Tibial nerve (tissue), 4 donors: ENCODE results near the gene ANGPTL2. TPM values are rescaled to one million over a fixed set of nuclear protein-coding genes. Genes with fewer than 3 reads are reported as not detected.

Source experiments
- DNase-seq, 2 donors: peaks; one replicate each; pipeline ENCODE4 v3.0.0-alpha.2; 2019; ENCODE audit warnings: low spot score in 2 of 2
- H3K27ac ChIP-seq, 4 donors: fragments of 200-600 bp; sonication (generic) in 3 of 4; one replicate each; pipeline ENCODE4 v1.5.1; 2017 to 2019; ENCODE audit warnings: mild to moderate bottlenecking in 1 of 4
- H3K27me3 ChIP-seq, 2 donors: fragments of 200-600 bp; sonication (generic) in 1 of 2; one replicate each; pipeline versions ENCODE4 v1.5.1 to v1.6.0; 2017 to 2019
- H3K36me3 ChIP-seq, 3 donors: fragments of 200-600 bp; sonication (generic); one replicate each; pipeline ENCODE4 v1.5.1; 2018 to 2019
- H3K4me1 ChIP-seq, 4 donors: fragments of 200-600 bp; sonication (generic) in 3 of 4; one replicate each; pipeline ENCODE4 v1.5.1; 2017 to 2019
- H3K4me3 ChIP-seq, 4 donors: fragments of 200-600 bp; sonication (generic) in 3 of 4; one replicate each; pipeline ENCODE4 v1.5.1; 2017 to 2019; ENCODE audit warnings: mild to moderate bottlenecking in 1 of 4, moderate library complexity in 1 of 4
- H3K9me3 ChIP-seq, 4 donors: fragments of 200-600 bp; sonication (generic) in 3 of 4; one replicate each; pipeline ENCODE4 v1.5.1; 2017 to 2019
- EP300 ChIP-seq, 2 donors: sonication (generic); formaldehyde crosslinking; IDR thresholded peaks; one replicate each; pipeline ENCODE4 v1.6.1; 2017; ENCODE audit warnings: antibody characterized with exemption in 2 of 2, mild to moderate bottlenecking in 1 of 2
- POLR2A ChIP-seq, 2 donors: fragments of 450-650 bp; IDR thresholded peaks; one replicate each; pipeline ENCODE4 v1.6.1; 2017; ENCODE audit warnings: antibody characterized with exemption in 2 of 2, mild to moderate bottlenecking in 2 of 2, moderate library complexity in 2 of 2
- WGBS, 2 donors: methylation state at CpG; one replicate each; pipeline ENCODE4 v1.1.5; 2018; 5-methylcytosine and 5-hydroxymethylcytosine counted together
- total RNA-seq, 4 donors: library from RNA; depleted of rRNA; stranded (reverse); fragments of >200 nt; gene quantifications; one replicate each; pipeline ENCODE4 v1.1.0, GENCODE V29; 2016
- TF ChIP-seq, protein P1 (sequence below), 5 experiments: fragments of 200-600 bp in 3 of 5; fragments of 450-650 bp in 2 of 5; sonication (generic) in 3 of 5; IDR thresholded peaks; one replicate each; pipeline ENCODE4 v1.5.1; 2016 to 2019; ENCODE audit warnings: antibody characterized with exemption in 5 of 5, mild to moderate bottlenecking in 3 of 5, moderate library complexity in 2 of 5

The ANGPTL2 gene
- total RNA-seq, 4 donors from 2014 or later, result 34.5 to 64.1 (median 47.1) TPM

- DNase-seq, result no peak
- H3K4me3 ChIP-seq, result no peak overlapping the region
- peaks cover 0 to 55% (median 35%) of the 10 kb centered on the region in 4 donors for H3K4me1 ChIP-seq
- no peaks in the 10 kb centered on the region for H3K36me3 ChIP-seq
- 83 to 85% methylated on average over 4 of the region's 4 CpGs for WGBS, 2 donors
- no peaks in the 10 kb centered on the region for H3K27me3 ChIP-seq
- TF ChIP-seq, protein P1, sequence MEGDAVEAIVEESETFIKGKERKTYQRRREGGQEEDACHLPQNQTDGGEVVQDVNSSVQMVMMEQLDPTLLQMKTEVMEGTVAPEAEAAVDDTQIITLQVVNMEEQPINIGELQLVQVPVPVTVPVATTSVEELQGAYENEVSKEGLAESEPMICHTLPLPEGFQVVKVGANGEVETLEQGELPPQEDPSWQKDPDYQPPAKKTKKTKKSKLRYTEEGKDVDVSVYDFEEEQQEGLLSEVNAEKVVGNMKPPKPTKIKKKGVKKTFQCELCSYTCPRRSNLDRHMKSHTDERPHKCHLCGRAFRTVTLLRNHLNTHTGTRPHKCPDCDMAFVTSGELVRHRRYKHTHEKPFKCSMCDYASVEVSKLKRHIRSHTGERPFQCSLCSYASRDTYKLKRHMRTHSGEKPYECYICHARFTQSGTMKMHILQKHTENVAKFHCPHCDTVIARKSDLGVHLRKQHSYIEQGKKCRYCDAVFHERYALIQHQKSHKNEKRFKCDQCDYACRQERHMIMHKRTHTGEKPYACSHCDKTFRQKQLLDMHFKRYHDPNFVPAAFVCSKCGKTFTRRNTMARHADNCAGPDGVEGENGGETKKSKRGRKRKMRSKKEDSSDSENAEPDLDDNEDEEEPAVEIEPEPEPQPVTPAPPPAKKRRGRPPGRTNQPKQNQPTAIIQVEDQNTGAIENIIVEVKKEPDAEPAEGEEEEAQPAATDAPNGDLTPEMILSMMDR (IDR thresholded peaks at IDR 0.05), result no peak
- TF ChIP-seq POLR2A (IDR thresholded peaks at IDR 0.05) (no peak), EP300 (IDR thresholded peaks at IDR 0.05) (no peak)
- no peaks in the 10 kb centered on the region for H3K9me3 ChIP-seq
- peak overlapping the region in 2 of 4 donors; percentile 59 to 77 for H3K27ac ChIP-seq
Measured at GRCh38 chr9:127135056-127135745, 12.8 kb upstream of the ANGPTL2 start.

GRCh38 chr9:127133739-127134167 lies 11.3 kb upstream of the ANGPTL2 start:
- Histone ChIP-seq H3K27ac (peak overlapping the region; percentile 45 to 85 (median 70)), H3K9me3 (no peaks in the 10 kb centered on the region), H3K36me3 (no peaks in the 10 kb centered on the region), H3K4me3 (no peak overlapping the region), H3K27me3 (no peaks in the 10 kb centered on the region), H3K4me1 (peaks cover 0 to 69% (median 43%) of the 10 kb centered on the region in 4 donors)
- peak in 1 of 2 donors; percentile 22 for TF ChIP-seq EP300 (IDR thresholded peaks at IDR 0.05)
- TF ChIP-seq POLR2A (IDR thresholded peaks at IDR 0.05), result no peak
- 20 to 25% methylated on average over 13 of the region's 13 CpGs for WGBS, 2 donors
- peak; percentile 51 to 76 for DNase-seq

GRCh38 chr9:127132921-127133647 lies 10.6 kb upstream of the ANGPTL2 start:
- Histone ChIP-seq H3K9me3 (no peaks in the 10 kb centered on the region), H3K27me3 (no peaks in the 10 kb centered on the region), H3K36me3 (no peaks in the 10 kb centered on the region), H3K4me3 (no peak overlapping the region), H3K27ac (peak overlapping the region; percentile 45 to 85 (median 70)), H3K4me1 (peaks cover 0 to 75% (median 45%) of the 10 kb centered on the region in 4 donors)
- TF ChIP-seq EP300 (IDR thresholded peaks at IDR 0.05), result no peak
- TF ChIP-seq, protein P1 (IDR thresholded peaks at IDR 0.05), result no peak
- TF ChIP-seq POLR2A (IDR thresholded peaks at IDR 0.05), result no peak
- 61 to 62% methylated on average over 13 to 15 of the region's 15 CpGs for WGBS, 2 donors
- DNase-seq, result no peak

DNA sequence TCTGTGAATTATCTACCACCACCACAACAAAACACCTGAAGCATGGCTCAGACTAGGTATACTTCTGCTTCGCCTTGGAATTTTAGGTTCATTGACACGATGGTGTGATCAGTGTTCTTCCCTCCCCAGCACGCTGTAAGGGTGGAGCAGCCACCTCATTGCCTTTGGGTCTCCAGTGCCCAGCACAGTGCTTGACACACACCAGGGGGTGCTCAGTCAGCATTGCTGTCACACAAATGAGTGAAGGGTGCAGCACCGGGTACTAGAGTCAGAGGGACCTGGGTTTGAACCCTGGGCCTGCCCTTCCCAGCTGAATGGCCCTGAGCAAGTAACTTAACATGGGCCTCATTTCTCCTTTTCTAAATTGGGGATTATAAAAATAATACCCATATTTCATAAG lies 9.9 kb upstream of the ANGPTL2 start:
- 90 to 94% methylated on average over 4 of the region's 4 CpGs for WGBS, 2 donors
- TF ChIP-seq POLR2A (IDR thresholded peaks at IDR 0.05), result no peak
- no peak for TF ChIP-seq EP300 (IDR thresholded peaks at IDR 0.05)
- TF ChIP-seq, protein P1 (IDR thresholded peaks at IDR 0.05), result no peak
- DNase-seq, result no peak
- no peaks in the 10 kb centered on the region for H3K9me3 ChIP-seq
- no peaks in the 10 kb centered on the region for H3K36me3 ChIP-seq
- H3K4me3 ChIP-seq, result no peak overlapping the region
- H3K4me1 ChIP-seq, result peaks cover 0 to 75% (median 45%) of the 10 kb centered on the region in 4 donors
- H3K27ac ChIP-seq, result peak overlapping the region in 2 of 4 donors; percentile 77 to 85
- no peaks in the 10 kb centered on the region for H3K27me3 ChIP-seq

- DNase-seq, result no peak
- Histone ChIP-seq H3K36me3 (no peaks in the 10 kb centered on the region), H3K4me3 (no peak overlapping the region), H3K27me3 (no peaks in the 10 kb centered on the region), H3K9me3 (no peaks in the 10 kb centered on the region), H3K27ac (peak overlapping the region in 3 of 4 donors; percentile 60 to 85 (median 77)), H3K4me1 (peaks cover 0 to 75% (median 45%) of the 10 kb centered on the region in 4 donors)
- no peak for TF ChIP-seq POLR2A (IDR thresholded peaks at IDR 0.05)
- WGBS, 2 donors, result 55 to 62% methylated on average over 6 of the region's 6 CpGs
Measured at GRCh38 chr9:127131871-127132270, 9.4 kb upstream of the ANGPTL2 start.
